GM23338 (cell line): ENCODE results near the gene CCDC102A. TPM values are rescaled to one million over a fixed set of nuclear protein-coding genes. Genes with fewer than 3 reads are reported as not detected.

Experiments used
- ATAC-seq: fragments of 200-7000 bp; cut with Tn5 transposase; 3 replicates; pipeline ENCODE4 v1.9.1; 2020
- DNase-seq: peaks from one replicate; pipeline ENCODE4 v3.0.0-alpha.2; 2015; ENCODE audit warnings: low spot score
- H2AFZ ChIP-seq: fragments of 200-600 bp; sonication (generic); 2 replicates; pipeline ENCODE4 v1.8.0; 2016; ENCODE audit warnings: antibody characterized with exemption, mild to moderate bottlenecking, moderate library complexity
- H3F3A ChIP-seq: fragments of 200-600 bp; sonication (generic); replicated peaks from 2 replicates; pipeline ENCODE4 v1.8.0; 2017; ENCODE audit warnings: antibody characterized with exemption, mixed run types, low read depth
- H3K27ac ChIP-seq: fragments of 200-600 bp; sonication (generic); 2 replicates; pipeline ENCODE4 v1.6.1; 2016; ENCODE audit warnings: low read depth
- H3K27me3 ChIP-seq: fragments of 200-600 bp; sonication (generic); 2 replicates; pipeline ENCODE4 v1.8.0; 2016; ENCODE audit warnings: mild to moderate bottlenecking, mixed run types, moderate library complexity; ENCODE audit not compliant: insufficient read depth
- H3K36me3 ChIP-seq: fragments of 200-600 bp; sonication (generic); 2 replicates; pipeline ENCODE4 v1.8.0; 2016; ENCODE audit warnings: mild to moderate bottlenecking; ENCODE audit not compliant: insufficient read depth
- H3K4me1 ChIP-seq: fragments of 200-600 bp; sonication (generic); 2 replicates; pipeline ENCODE4 v1.8.0; 2016; ENCODE audit warnings: mild to moderate bottlenecking, moderate library complexity; ENCODE audit not compliant: insufficient read depth
- H3K4me2 ChIP-seq: fragments of 200-600 bp; sonication (generic); 2 replicates; pipeline ENCODE4 v1.7.1; 2017; ENCODE audit warnings: mixed run types
- H3K4me3 ChIP-seq: fragments of 200-600 bp; sonication (generic); 2 replicates; pipeline ENCODE4 v1.6.1; 2016; ENCODE audit warnings: mixed run types
- H3K79me2 ChIP-seq: fragments of 200-600 bp; sonication (generic); replicated peaks from 2 replicates; pipeline ENCODE4 v1.8.0; 2017; ENCODE audit warnings: mild to moderate bottlenecking; ENCODE audit not compliant: insufficient read depth
- H3K9me2 ChIP-seq: fragments of 200-600 bp; sonication (generic); 2 replicates; pipeline ENCODE4 v1.8.0; 2017; ENCODE audit not compliant: insufficient read depth
- H4K20me1 ChIP-seq: fragments of 200-600 bp; sonication (generic); replicated peaks from 2 replicates; pipeline ENCODE4 v1.8.0; 2017; ENCODE audit warnings: mild to moderate bottlenecking; ENCODE audit not compliant: insufficient read depth
- H3K27ac Mint-ChIP-seq: 2 replicates; pipeline ENCODE4 v1.8.0; 2020; ENCODE audit warnings: inconsistent platforms, mild to moderate bottlenecking, moderate library complexity, mixed read lengths
- H3K27me3 Mint-ChIP-seq: 3 replicates; pipeline ENCODE4 v1.8.0; 2022; ENCODE audit warnings: low read depth, mild to moderate bottlenecking, moderate library complexity, mixed read lengths, inconsistent platforms; ENCODE audit not compliant: insufficient read depth, poor library complexity
- H3K36me3 Mint-ChIP-seq: 3 replicates; pipeline ENCODE4 v1.8.0; 2021; ENCODE audit warnings: low read depth, mild to moderate bottlenecking, inconsistent platforms, moderate library complexity, mixed read lengths
- H3K4me1 Mint-ChIP-seq: 3 replicates; pipeline ENCODE4 v1.8.0; 2020; ENCODE audit warnings: mild to moderate bottlenecking, inconsistent platforms, mixed read lengths
- H3K4me3 Mint-ChIP-seq: 3 replicates; pipeline ENCODE4 v1.8.0; 2021; ENCODE audit warnings: moderate library complexity, mild to moderate bottlenecking, inconsistent platforms, mixed read lengths
- H3K9me3 Mint-ChIP-seq: 3 replicates; pipeline ENCODE4 v1.8.0; 2020; ENCODE audit warnings: moderate library complexity, mild to moderate bottlenecking, inconsistent platforms, mixed read lengths
- CREB1 ChIP-seq: fragments of 250-450 bp; sonication (Bioruptor Pico); IDR thresholded peaks from 2 replicates; pipeline ENCODE4 v1.5.0; 2020; ENCODE audit warnings: low read depth, mild to moderate bottlenecking, moderate library complexity
- EZH2 ChIP-seq: fragments of 200-600 bp; sonication (generic); IDR thresholded peaks from one replicate; pipeline ENCODE4 v1.8.0; 2017; ENCODE audit warnings: antibody characterized with exemption, mild to moderate bottlenecking, low read depth; ENCODE audit not compliant: unreplicated experiment
- POLR2AphosphoS5 ChIP-seq: IDR thresholded peaks from 2 replicates; pipeline ENCODE4 v1.6.1; 2016; ENCODE audit warnings: antibody characterized with exemption, low read depth
- STAT1 ChIP-seq: IDR thresholded peaks from one replicate; pipeline ENCODE4 v1.6.1; 2016; ENCODE audit warnings: antibody characterized with exemption; ENCODE audit not compliant: unreplicated experiment
- ZNF114 ChIP-seq: fragments of 250-450 bp; sonication (Bioruptor Pico); IDR thresholded peaks from 2 replicates; pipeline ENCODE4 v1.5.0; 2020; ENCODE audit warnings: mild to moderate bottlenecking, moderate library complexity
- ZNF331 ChIP-seq: fragments of 250-450 bp; sonication (Bioruptor Pico); IDR thresholded peaks from 2 replicates; pipeline ENCODE4 v1.5.0; 2020; ENCODE audit warnings: low read depth, mild to moderate bottlenecking, moderate library complexity
- polyA plus RNA-seq: library from polyadenylated mRNA; unstranded; fragments of >200 nt; fragmentation: Nextera tagmentation; extraction: Ambion mirVana; gene quantifications from 2 replicates; pipeline ENCODE4 v1.2.1, GENCODE V29; 2016
- total RNA-seq: library from RNA; depleted of rRNA; stranded (reverse); fragments of >200 nt; shearing (Covaris generic); gene quantifications from 2 replicates; pipeline ENCODE4 v1.2.3, GENCODE V29; 2014
- TF ChIP-seq, protein P1 (sequence below): IDR thresholded peaks from 2 replicates; pipeline ENCODE4 v1.6.1; 2016; ENCODE audit warnings: antibody characterized with exemption
- TF ChIP-seq, protein P2 (sequence below): fragments of 250-450 bp; sonication (Bioruptor Pico); IDR thresholded peaks from 2 replicates; pipeline ENCODE4 v1.5.0; 2020; ENCODE audit warnings: mild to moderate bottlenecking, moderate library complexity
- TF ChIP-seq, protein P3 (sequence below): IDR thresholded peaks from one replicate; pipeline ENCODE4 v1.6.1; 2018; ENCODE audit warnings: antibody characterized with exemption; ENCODE audit not compliant: unreplicated experiment

CCDC102A gene
- total and polyA plus RNA-seq, 2 experiments from 2014 or later = 2.0 to 5.2 TPM

DNA sequence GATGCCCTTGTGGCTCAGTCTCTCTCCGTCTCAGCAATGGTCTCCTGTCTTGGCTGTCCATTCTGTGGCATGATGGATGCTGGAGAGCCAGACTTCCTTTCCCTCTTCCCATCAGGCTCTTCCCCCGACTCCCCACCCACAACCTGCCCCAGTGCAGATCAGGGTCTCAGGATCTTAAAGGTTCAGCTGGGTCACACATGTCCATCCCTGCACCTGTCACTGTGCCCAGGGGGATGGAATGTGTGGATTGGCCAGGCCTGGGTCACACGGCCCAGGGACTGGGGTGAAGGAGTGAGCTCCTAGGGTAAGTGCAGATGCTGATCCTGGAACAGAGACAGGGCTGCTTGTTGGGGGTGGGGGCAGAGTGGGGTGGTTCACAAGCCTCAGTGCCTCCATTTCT lies 29.1 kb upstream of the CCDC102A start:
- Histone ChIP-seq H4K20me1 (no peaks in the 10 kb centered on the region), H3F3A (no peaks in the 10 kb centered on the region), H3K27ac (no peak overlapping the region), H3K4me2 (no peak overlapping the region), H3K27me3 (no peaks in the 10 kb centered on the region), H3K36me3 (no peaks in the 10 kb centered on the region), H3K4me3 (no peak overlapping the region), H3K9me2 (no peaks in the 10 kb centered on the region), H2AFZ (no peak overlapping the region), H3K79me2 (no peaks in the 10 kb centered on the region), H3K4me1 (no peaks in the 10 kb centered on the region)
- Mint-ChIP-seq H3K9me3 (peaks cover 33% of the 10 kb centered on the region), H3K36me3 (peaks cover 53% of the 10 kb centered on the region), H3K4me1 (no peaks in the 10 kb centered on the region; the same call in 2 of the 3 replicates), H3K27me3 (peaks cover 27% of the 10 kb centered on the region), H3K4me3 (no peak overlapping the region), H3K27ac (no peak overlapping the region)
- DNase-seq (no peak), ATAC-seq (no peak)
- no peak for TF ChIP-seq CREB1 (CRISPR knock-in tag)

DNA sequence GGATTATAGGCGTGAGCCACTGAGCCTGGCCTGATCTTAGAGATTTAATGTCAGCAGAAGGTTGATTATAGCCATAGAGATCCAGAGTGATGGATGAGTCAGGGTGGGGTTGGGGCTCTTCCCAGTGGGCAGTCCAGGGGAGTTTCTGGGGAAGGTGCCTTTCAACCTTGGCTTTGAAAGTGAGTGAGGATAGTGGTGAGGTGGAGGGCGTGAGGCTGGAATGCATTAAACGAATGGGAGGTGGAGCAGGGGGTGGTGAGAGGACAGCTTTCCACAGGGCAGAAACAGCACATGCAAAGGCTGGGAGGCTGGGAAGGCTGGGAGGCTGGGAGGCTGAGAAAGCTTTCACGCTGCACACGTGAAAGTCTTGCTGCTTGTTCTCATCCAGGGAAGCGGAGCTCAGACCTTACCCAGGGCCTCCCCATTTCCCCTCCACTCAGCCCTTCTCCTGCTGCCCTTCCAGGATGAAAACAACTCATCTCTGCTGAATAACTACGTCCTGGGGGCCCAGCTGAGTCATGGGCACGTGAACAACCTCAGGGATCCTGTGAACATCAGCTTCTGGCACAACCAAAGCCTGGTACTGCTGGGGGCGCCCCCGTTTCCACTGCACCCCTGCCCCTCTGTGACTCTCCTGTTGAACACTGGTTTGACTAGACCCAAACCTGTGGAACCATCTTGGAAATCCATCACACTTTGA lies 28.4 kb upstream of the CCDC102A start:
- H3K9me3 Mint-ChIP-seq = peaks cover 35% of the 10 kb centered on the region
- Histone ChIP-seq H3K4me2 (no peak overlapping the region), H3K36me3 (no peaks in the 10 kb centered on the region), H3K4me1 (no peaks in the 10 kb centered on the region), H3K9me2 (no peaks in the 10 kb centered on the region), H3K79me2 (no peaks in the 10 kb centered on the region), H3K4me3 (no peak overlapping the region), H2AFZ (no peak overlapping the region), H3K27me3 (no peaks in the 10 kb centered on the region), H3K27ac (no peak overlapping the region), H3F3A (no peaks in the 10 kb centered on the region), H4K20me1 (no peaks in the 10 kb centered on the region)
- H3K4me3 Mint-ChIP-seq = no peak overlapping the region
- TF ChIP-seq, protein P1, sequence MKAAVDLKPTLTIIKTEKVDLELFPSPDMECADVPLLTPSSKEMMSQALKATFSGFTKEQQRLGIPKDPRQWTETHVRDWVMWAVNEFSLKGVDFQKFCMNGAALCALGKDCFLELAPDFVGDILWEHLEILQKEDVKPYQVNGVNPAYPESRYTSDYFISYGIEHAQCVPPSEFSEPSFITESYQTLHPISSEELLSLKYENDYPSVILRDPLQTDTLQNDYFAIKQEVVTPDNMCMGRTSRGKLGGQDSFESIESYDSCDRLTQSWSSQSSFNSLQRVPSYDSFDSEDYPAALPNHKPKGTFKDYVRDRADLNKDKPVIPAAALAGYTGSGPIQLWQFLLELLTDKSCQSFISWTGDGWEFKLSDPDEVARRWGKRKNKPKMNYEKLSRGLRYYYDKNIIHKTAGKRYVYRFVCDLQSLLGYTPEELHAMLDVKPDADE = no peak
- TF ChIP-seq, protein P2, sequence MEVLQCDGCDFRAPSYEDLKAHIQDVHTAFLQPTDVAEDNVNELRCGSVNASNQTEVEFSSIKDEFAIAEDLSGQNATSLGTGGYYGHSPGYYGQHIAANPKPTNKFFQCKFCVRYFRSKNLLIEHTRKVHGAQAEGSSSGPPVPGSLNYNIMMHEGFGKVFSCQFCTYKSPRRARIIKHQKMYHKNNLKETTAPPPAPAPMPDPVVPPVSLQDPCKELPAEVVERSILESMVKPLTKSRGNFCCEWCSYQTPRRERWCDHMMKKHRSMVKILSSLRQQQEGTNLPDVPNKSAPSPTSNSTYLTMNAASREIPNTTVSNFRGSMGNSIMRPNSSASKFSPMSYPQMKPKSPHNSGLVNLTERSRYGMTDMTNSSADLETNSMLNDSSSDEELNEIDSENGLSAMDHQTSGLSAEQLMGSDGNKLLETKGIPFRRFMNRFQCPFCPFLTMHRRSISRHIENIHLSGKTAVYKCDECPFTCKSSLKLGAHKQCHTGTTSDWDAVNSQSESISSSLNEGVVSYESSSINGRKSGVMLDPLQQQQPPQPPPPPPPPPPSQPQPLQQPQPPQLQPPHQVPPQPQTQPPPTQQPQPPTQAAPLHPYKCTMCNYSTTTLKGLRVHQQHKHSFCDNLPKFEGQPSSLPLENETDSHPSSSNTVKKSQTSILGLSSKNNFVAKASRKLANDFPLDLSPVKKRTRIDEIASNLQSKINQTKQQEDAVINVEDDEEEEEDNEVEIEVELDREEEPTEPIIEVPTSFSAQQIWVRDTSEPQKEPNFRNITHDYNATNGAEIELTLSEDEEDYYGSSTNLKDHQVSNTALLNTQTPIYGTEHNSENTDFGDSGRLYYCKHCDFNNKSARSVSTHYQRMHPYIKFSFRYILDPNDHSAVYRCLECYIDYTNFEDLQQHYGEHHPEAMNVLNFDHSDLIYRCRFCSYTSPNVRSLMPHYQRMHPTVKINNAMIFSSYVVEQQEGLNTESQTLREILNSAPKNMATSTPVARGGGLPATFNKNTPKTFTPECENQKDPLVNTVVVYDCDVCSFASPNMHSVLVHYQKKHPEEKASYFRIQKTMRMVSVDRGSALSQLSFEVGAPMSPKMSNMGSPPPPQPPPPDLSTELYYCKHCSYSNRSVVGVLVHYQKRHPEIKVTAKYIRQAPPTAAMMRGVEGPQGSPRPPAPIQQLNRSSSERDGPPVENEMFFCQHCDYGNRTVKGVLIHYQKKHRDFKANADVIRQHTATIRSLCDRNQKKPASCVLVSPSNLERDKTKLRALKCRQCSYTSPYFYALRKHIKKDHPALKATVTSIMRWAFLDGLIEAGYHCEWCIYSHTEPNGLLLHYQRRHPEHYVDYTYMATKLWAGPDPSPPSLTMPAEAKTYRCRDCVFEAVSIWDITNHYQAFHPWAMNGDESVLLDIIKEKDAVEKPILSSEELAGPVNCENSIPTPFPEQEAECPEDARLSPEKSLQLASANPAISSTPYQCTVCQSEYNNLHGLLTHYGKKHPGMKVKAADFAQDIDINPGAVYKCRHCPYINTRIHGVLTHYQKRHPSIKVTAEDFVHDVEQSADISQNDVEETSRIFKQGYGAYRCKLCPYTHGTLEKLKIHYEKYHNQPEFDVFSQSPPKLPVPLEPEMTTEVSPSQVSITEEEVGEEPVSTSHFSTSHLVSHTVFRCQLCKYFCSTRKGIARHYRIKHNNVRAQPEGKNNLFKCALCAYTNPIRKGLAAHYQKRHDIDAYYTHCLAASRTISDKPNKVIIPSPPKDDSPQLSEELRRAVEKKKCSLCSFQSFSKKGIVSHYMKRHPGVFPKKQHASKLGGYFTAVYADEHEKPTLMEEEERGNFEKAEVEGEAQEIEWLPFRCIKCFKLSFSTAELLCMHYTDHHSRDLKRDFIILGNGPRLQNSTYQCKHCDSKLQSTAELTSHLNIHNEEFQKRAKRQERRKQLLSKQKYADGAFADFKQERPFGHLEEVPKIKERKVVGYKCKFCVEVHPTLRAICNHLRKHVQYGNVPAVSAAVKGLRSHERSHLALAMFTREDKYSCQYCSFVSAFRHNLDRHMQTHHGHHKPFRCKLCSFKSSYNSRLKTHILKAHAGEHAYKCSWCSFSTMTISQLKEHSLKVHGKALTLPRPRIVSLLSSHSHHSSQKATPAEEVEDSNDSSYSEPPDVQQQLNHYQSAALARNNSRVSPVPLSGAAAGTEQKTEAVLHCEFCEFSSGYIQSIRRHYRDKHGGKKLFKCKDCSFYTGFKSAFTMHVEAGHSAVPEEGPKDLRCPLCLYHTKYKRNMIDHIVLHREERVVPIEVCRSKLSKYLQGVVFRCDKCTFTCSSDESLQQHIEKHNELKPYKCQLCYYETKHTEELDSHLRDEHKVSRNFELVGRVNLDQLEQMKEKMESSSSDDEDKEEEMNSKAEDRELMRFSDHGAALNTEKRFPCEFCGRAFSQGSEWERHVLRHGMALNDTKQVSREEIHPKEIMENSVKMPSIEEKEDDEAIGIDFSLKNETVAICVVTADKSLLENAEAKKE (CRISPR knock-in tag) = no peak
- no peak for TF ChIP-seq POLR2AphosphoS5
- no peak for TF ChIP-seq STAT1
- TF ChIP-seq ZNF114 (CRISPR knock-in tag) = no peak
- no peak for TF ChIP-seq EZH2
- TF ChIP-seq ZNF331 (CRISPR knock-in tag) = no peak
- TF ChIP-seq, protein P3, sequence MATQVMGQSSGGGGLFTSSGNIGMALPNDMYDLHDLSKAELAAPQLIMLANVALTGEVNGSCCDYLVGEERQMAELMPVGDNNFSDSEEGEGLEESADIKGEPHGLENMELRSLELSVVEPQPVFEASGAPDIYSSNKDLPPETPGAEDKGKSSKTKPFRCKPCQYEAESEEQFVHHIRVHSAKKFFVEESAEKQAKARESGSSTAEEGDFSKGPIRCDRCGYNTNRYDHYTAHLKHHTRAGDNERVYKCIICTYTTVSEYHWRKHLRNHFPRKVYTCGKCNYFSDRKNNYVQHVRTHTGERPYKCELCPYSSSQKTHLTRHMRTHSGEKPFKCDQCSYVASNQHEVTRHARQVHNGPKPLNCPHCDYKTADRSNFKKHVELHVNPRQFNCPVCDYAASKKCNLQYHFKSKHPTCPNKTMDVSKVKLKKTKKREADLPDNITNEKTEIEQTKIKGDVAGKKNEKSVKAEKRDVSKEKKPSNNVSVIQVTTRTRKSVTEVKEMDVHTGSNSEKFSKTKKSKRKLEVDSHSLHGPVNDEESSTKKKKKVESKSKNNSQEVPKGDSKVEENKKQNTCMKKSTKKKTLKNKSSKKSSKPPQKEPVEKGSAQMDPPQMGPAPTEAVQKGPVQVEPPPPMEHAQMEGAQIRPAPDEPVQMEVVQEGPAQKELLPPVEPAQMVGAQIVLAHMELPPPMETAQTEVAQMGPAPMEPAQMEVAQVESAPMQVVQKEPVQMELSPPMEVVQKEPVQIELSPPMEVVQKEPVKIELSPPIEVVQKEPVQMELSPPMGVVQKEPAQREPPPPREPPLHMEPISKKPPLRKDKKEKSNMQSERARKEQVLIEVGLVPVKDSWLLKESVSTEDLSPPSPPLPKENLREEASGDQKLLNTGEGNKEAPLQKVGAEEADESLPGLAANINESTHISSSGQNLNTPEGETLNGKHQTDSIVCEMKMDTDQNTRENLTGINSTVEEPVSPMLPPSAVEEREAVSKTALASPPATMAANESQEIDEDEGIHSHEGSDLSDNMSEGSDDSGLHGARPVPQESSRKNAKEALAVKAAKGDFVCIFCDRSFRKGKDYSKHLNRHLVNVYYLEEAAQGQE = no peak
- TF ChIP-seq CREB1 (CRISPR knock-in tag) = no peak
- DNase-seq = no peak
- peaks cover 23% of the 10 kb centered on the region for H3K27me3 Mint-ChIP-seq
- H3K36me3 Mint-ChIP-seq = peaks cover 49% of the 10 kb centered on the region
- no peak overlapping the region for H3K27ac Mint-ChIP-seq
- ATAC-seq = no peak
- H3K4me1 Mint-ChIP-seq = no peaks in the 10 kb centered on the region; the same call in 2 of the 3 replicates
